Smooth muscle cell (in vitro differentiated cells): ENCODE measurements around the gene TSTD2. TPM values are rescaled to one million over a fixed set of nuclear protein-coding genes. Genes with fewer than 3 reads are reported as not detected.
"Not testable (repeated sequence)": the region's sequence is repeated elsewhere in the genome, so short reads cannot be mapped to it uniquely, and the experiment has no call there.

Experiments used
- DNase-seq: peaks from one replicate; lab custom pipeline; 2025; ENCODE audit not compliant: unreplicated experiment; lab: John Stamatoyannopoulos, UW
- H2AFZ ChIP-seq: fragments of 200-600 bp; sonication (generic); 2 replicates; pipeline ENCODE4 v1.6.0; 2016; ENCODE audit warnings: antibody characterized with exemption, low read depth, mild to moderate bottlenecking
- H3F3A ChIP-seq: fragments of 200-600 bp; sonication (generic); 2 replicates; pipeline ENCODE4 v1.6.0; 2017; ENCODE audit warnings: antibody characterized with exemption, low read depth
- H3K27ac ChIP-seq: fragments of 200-600 bp; sonication (generic); 2 replicates; pipeline ENCODE4 v1.5.1; 2016; ENCODE audit warnings: low read depth, mild to moderate bottlenecking
- H3K27me3 ChIP-seq: fragments of 200-600 bp; sonication (generic); 2 replicates; pipeline ENCODE4 v1.6.1; 2016; ENCODE audit warnings: low read depth, mild to moderate bottlenecking
- H3K36me3 ChIP-seq: fragments of 200-600 bp; sonication (generic); 2 replicates; pipeline ENCODE4 v1.5.1; 2016; ENCODE audit warnings: low read depth
- H3K4me1 ChIP-seq: fragments of 200-600 bp; sonication (generic); 2 replicates; pipeline ENCODE4 v1.5.1; 2016; ENCODE audit warnings: low read depth
- H3K4me2 ChIP-seq: fragments of 200-600 bp; sonication (generic); 2 replicates; pipeline ENCODE4 v1.6.0; 2016; ENCODE audit warnings: mild to moderate bottlenecking
- H3K4me3 ChIP-seq: fragments of 200-600 bp; sonication (generic); 2 replicates; pipeline ENCODE4 v1.5.1; 2016; ENCODE audit warnings: mild to moderate bottlenecking
- H3K79me2 ChIP-seq: fragments of 200-600 bp; sonication (generic); 2 replicates; pipeline ENCODE4 v1.6.0; 2016; ENCODE audit warnings: low read depth, mild to moderate bottlenecking
- H3K9ac ChIP-seq: fragments of 200-600 bp; sonication (generic); 2 replicates; pipeline ENCODE4 v1.6.0; 2016; ENCODE audit warnings: low read depth
- H3K9me3 ChIP-seq: fragments of 200-600 bp; sonication (generic); replicated peaks from 2 replicates; pipeline ENCODE4 v1.5.1; 2016; ENCODE audit warnings: low read depth
- H4K20me1 ChIP-seq: fragments of 200-600 bp; sonication (generic); 2 replicates; pipeline ENCODE4 v1.6.0; 2016; ENCODE audit warnings: low read depth
- CTCF ChIP-seq: fragments of 200-600 bp; sonication (generic); IDR thresholded peaks from 2 replicates; pipeline ENCODE4 v1.5.1; 2017; ENCODE audit warnings: borderline replicate concordance, mild to moderate bottlenecking, antibody characterized with exemption; ENCODE audit not compliant: insufficient read depth, poor library complexity, severe bottlenecking
- WGBS: methylation state at CpG from one replicate; pipeline ENCODE4 v1.1.7; 2016; ENCODE audit warnings: low lambda C conversion rate; 5-methylcytosine and 5-hydroxymethylcytosine counted together
- polyA plus RNA-seq: library from polyadenylated mRNA; unstranded; fragments of >200 nt; fragmentation: Nextera tagmentation; extraction: Ambion mirVana; gene quantifications from 2 replicates; pipeline ENCODE4 v1.2.1, GENCODE V29; 2016
- total RNA-seq: library from RNA; depleted of rRNA; stranded (reverse); fragments of >200 nt; gene quantifications from 2 replicates; pipeline ENCODE4 v1.2.3, GENCODE V29; 2014

TSTD2 gene
- total and polyA plus RNA-seq, 2 experiments from 2014 or later, result 8.5 to 23.5 TPM

GRCh38 chr9:97623946-97624345 is 9.2 kb downstream of the TSTD2 start:
- no peak overlapping the region for H3K4me2 ChIP-seq
- H3K79me2 ChIP-seq, result peaks cover 25% of the 10 kb centered on the region
- H3F3A ChIP-seq, result no peaks in the 10 kb centered on the region
- WGBS, result 89% methylated on average over 1 of the region's 1 CpG
- H4K20me1 ChIP-seq, result peaks cover 19% of the 10 kb centered on the region
- H3K9me3 ChIP-seq, result no peaks in the 10 kb centered on the region
- H2AFZ ChIP-seq, result no peak overlapping the region
- H3K27ac ChIP-seq, result no peak overlapping the region
- H3K27me3 ChIP-seq, result no peaks in the 10 kb centered on the region
- no peak overlapping the region for H3K9ac ChIP-seq
- no peak for DNase-seq
- no peak overlapping the region for H3K4me3 ChIP-seq
- H3K36me3 ChIP-seq, result peaks cover 12% of the 10 kb centered on the region
- H3K4me1 ChIP-seq, result no peaks in the 10 kb centered on the region
- TF ChIP-seq CTCF, result no peak

- not testable (repeated sequence) for DNase-seq, H3K27ac ChIP-seq, H3K9me3 ChIP-seq, H3K9ac ChIP-seq, H3F3A ChIP-seq, H3K27me3 ChIP-seq, H2AFZ ChIP-seq, H3K4me3 ChIP-seq, H3K4me1 ChIP-seq, H3K4me2 ChIP-seq
- peaks cover 10% of the 10 kb centered on the region for H4K20me1 ChIP-seq
- peaks cover 13% of the 10 kb centered on the region for H3K36me3 ChIP-seq
- H3K79me2 ChIP-seq, result peaks cover 11% of the 10 kb centered on the region
- WGBS, result 100% methylated on average over 5 of the region's 5 CpGs
Measured at GRCh38 chr9:97622483-97622882, 10.7 kb downstream of the TSTD2 start.

- H3F3A ChIP-seq, H2AFZ ChIP-seq, H3K9ac ChIP-seq, H3K27me3 ChIP-seq, H3K27ac ChIP-seq, H3K4me3 ChIP-seq, H3K79me2 ChIP-seq, H3K4me2 ChIP-seq, H3K4me1 ChIP-seq, H3K9me3 ChIP-seq, H4K20me1 ChIP-seq, H3K36me3 ChIP-seq, DNase-seq: not testable (repeated sequence)
- WGBS, result 100% methylated on average over 2 of the region's 2 CpGs
Measured at GRCh38 chr9:97620063-97620462, 13.1 kb downstream of the TSTD2 start.

- 100% methylated on average over 1 of the region's 1 CpG for WGBS
- no peaks in the 10 kb centered on the region for H3K4me1 ChIP-seq
- H4K20me1 ChIP-seq, result peaks cover 8% of the 10 kb centered on the region
- TF ChIP-seq CTCF, result no peak
- H3K9me3 ChIP-seq, result no peaks in the 10 kb centered on the region
- H3K9ac ChIP-seq, result no peak overlapping the region
- no peaks in the 10 kb centered on the region for H3K27me3 ChIP-seq
- H3K79me2 ChIP-seq, result no peaks in the 10 kb centered on the region
- H3F3A ChIP-seq, result no peaks in the 10 kb centered on the region
- no peak overlapping the region for H3K4me2 ChIP-seq
- no peak overlapping the region for H3K4me3 ChIP-seq
- no peak overlapping the region for H3K27ac ChIP-seq
- H2AFZ ChIP-seq, result no peak overlapping the region
- no peak for DNase-seq
- H3K36me3 ChIP-seq, result peaks cover 4% of the 10 kb centered on the region
Measured at GRCh38 chr9:97617939-97618416, 15.2 kb downstream of the TSTD2 start.
